Transverse colon (tissue), 4 donors: Measurements from ENCODE around the gene FYB2.

ENCODE experiments used
- EP300 ChIP-seq: sonication (generic); formaldehyde crosslinking; IDR thresholded peaks from one replicate; pipeline ENCODE4 v1.6.1; 2017; ENCODE audit warnings: antibody characterized with exemption, low read depth
- POLR2A ChIP-seq: fragments of 450-650 bp; IDR thresholded peaks from one replicate; pipeline ENCODE4 v1.6.1; 2016; ENCODE audit warnings: antibody characterized with exemption, mild to moderate bottlenecking, moderate library complexity
- POLR2AphosphoS5 ChIP-seq, 3 donors: sonication (generic); formaldehyde crosslinking; IDR thresholded peaks; one replicate each; pipeline ENCODE4 v1.6.1; 2016; ENCODE audit warnings: antibody characterized with exemption in 3 of 3
- TF ChIP-seq, protein P1 (sequence below), 5 experiments: fragments of 200-600 bp in 3 of 5; fragments of 450-650 bp in 2 of 5; sonication (generic) in 3 of 5; IDR thresholded peaks; 1 replicate in 2 of 5; 2 replicates in 3 of 5; pipeline ENCODE4 v1.5.1; 2016 to 2017; ENCODE audit warnings: antibody characterized with exemption in 5 of 5, inconsistent platforms in 3 of 5, mild to moderate bottlenecking in 2 of 5, moderate library complexity in 1 of 5

DNA sequence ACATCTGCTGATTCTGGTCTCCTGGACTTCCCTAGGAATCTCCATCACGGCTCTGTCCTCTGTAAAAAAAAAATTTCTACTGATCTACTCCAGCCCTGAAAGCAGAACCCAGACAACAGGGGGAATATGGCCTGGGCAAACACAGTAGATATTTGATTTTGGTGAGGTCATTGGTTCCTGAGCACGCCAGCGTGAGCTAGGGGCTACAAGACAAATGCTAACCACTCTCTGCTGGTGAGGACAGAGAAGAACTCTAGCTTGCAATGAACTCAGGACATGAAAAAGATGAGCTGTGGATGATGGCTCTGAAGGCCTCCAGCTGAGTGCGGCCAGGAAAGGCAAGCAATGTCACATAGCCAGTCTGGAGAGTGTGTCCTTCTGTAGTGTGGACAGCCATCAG lies 17.2 kb upstream of the FYB2 start:
- TF ChIP-seq, protein P1, sequence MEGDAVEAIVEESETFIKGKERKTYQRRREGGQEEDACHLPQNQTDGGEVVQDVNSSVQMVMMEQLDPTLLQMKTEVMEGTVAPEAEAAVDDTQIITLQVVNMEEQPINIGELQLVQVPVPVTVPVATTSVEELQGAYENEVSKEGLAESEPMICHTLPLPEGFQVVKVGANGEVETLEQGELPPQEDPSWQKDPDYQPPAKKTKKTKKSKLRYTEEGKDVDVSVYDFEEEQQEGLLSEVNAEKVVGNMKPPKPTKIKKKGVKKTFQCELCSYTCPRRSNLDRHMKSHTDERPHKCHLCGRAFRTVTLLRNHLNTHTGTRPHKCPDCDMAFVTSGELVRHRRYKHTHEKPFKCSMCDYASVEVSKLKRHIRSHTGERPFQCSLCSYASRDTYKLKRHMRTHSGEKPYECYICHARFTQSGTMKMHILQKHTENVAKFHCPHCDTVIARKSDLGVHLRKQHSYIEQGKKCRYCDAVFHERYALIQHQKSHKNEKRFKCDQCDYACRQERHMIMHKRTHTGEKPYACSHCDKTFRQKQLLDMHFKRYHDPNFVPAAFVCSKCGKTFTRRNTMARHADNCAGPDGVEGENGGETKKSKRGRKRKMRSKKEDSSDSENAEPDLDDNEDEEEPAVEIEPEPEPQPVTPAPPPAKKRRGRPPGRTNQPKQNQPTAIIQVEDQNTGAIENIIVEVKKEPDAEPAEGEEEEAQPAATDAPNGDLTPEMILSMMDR (IDR thresholded peaks at IDR 0.05) = no peak
- TF ChIP-seq POLR2AphosphoS5 (IDR thresholded peaks at IDR 0.05) = no peak
- TF ChIP-seq POLR2A = no peak
- no peak for TF ChIP-seq EP300
